ENCODE results near the gene CDKN2B.

DNA sequence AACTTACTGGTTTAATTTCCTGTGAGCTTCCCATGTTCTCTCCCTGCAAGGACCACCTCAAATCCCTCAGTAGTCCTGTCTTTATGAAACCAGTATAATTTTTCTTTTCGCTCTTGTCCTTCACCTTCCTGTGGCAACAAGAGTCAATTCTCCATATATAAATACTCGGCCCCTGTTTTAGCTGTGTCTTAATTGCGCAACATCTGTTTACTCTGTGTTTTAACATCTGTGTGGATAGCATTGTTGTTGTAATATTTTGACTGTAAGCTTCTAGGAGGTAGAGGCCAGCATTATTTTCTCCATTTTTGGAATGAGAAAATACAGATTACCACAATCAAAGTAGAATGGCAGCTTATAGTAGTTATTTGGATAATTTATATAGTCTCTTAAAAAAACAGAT, 30.2 kb upstream of the CDKN2B start:
- TF ChIP-seq GATA2 (IDR thresholded peaks at IDR 0.05; ENCODE audit: low read depth, low read length) = no peak
- TF ChIP-seq GATA3 (IDR thresholded peaks at IDR 0.05; ENCODE audit: low read depth, low read length) = no peak
